Measurements from ENCODE around the gene HRAS. TPM values are rescaled to one million over a fixed set of nuclear protein-coding genes. Genes with fewer than 3 reads are reported as not detected.

HRAS gene
- total RNA-seq, 1 donor from 2014 or later: 57.0 TPM

GRCh38 chr11:499201-500076 lies 35.9 kb downstream of the HRAS start:
- intact Hi-C loops (cut with micrococcal nuclease): no loop called here

DNA sequence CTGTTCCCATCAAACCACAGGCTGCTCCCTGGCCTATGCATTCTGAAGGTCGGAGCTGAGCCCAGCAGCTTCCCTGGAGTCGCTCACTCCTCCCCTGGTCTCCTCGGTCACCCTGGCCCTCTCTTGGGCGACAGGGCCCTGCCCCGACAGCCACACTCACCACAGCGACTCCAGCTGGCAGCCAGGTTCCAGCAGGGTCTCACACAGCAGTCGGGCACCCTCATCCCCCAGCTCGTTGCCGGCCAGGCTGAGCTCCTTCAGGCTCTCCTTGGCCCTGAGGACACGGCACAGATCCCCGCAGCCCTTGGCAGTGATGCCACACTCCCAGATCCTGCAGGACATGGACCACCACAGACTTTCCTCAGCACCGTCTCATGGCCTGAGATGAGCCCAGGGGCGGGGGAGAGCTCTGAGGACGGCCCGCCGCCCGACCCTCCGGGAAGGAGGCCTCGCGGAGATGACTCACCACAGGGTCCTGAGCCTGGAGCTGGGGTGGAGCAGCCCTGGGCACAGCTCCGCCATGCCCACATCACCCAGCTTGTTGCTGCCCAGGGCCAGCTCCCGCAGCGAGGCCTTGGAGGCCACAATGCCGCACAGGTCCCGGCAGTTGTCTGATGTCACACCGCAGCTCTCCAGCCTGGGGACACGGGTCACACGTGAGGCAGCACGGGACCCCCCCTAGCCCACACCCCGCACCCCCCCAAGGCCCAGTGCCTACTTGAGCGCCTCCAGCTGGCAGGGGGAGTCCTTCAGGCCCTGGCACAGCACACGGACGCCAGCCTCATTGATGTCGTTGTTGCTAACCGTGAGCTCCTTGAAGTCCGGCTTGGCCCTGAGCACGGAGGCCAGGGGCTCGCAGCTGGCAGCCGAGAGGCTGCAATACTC lies 36.8 kb downstream of the HRAS start:
- intact Hi-C loops (cut with micrococcal nuclease): no loop called here

DNA sequence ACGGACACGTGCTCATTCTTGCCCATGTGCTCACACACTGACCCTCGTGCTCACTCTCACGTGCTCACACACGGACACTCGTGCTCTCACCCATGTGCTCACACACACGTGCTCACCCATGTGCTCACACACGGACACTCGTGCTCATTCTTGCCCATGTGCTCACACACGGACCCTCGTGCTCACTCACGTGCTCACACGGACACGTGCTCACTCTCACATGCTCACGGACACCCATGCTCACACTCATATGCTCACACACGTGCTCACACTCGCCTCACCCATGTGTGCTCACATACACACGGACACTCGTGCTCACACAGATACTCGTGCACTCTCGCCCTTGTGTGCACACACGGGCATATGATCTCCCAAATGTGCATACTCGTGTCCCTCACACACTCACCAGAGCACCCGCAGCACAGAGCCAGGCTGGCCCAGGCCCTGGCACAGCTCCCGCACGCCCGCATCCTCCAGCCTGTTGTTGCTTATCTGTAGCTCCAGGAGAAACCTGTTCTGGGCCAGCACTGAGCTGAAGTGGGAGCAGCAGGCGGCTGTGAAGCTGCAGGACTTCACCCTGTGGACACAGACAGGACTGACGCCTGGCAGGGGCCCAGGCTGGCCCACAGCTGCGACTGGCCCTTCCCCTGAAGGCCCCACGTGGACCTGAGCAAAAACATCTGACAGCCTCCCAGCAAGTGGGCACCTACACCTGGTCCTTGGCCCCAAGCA lies 37.6 kb downstream of the HRAS start:
- intact Hi-C loops (cut with micrococcal nuclease): no loop called here

DNA sequence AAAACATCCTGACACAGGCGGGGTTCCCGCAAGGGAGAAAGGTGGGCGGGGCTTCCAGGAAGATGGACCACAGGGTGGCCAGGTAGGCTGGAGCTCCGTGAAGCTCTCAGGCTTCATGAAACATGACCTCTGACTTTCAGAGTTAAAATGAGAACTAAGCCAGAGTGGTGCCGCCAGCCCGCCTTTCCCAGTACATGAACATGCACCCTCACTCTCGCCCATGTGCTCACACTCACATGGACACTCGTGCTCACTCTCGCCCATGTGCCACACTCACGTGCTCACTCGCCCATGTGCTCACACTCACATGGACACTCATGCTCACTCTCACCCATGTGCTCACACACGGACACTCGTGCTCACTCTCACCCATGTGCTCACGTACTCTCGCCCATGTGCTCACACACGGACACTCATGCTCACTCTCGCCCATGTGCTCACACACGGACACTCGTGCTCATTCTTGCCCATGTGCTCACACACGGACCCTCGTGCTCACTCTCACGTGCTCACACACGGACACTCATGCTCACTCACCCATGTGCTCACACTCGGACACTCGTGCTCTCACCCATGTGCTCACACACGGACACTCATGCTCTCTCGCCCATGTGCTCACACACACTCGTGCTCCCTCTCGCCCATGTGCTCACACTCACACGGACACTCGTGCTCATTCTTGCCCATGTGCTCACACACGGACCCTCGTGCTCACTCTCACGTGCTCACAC lies 38.4 kb downstream of the HRAS start:
- intact Hi-C loops (cut with micrococcal nuclease): no loop called here

DNA sequence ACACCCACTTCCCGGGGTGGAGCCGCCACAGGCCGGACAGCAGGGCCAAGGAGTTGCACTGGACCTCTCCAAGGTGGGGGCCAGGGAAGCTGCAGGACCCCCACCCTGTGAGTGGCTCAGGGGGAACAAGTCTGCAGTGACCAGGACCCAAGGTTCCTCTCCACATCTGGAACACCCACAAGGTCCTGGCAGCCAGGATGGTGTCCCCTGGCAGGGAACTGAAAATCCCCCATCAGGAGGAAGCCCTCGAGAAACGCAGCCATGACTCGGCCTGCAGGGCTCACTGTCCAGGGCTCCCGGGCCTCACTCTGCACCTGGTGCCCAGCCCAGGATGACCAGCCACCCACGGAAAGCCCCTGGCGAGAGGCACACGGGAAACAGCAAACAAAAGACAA lies 39.8 kb downstream of the HRAS start:
- intact Hi-C loops (cut with micrococcal nuclease): no loop called here

- intact Hi-C loops (cut with micrococcal nuclease): no loop called here
Observed at GRCh38 chr11:494761-495536, 40.4 kb downstream of the HRAS start.

DNA sequence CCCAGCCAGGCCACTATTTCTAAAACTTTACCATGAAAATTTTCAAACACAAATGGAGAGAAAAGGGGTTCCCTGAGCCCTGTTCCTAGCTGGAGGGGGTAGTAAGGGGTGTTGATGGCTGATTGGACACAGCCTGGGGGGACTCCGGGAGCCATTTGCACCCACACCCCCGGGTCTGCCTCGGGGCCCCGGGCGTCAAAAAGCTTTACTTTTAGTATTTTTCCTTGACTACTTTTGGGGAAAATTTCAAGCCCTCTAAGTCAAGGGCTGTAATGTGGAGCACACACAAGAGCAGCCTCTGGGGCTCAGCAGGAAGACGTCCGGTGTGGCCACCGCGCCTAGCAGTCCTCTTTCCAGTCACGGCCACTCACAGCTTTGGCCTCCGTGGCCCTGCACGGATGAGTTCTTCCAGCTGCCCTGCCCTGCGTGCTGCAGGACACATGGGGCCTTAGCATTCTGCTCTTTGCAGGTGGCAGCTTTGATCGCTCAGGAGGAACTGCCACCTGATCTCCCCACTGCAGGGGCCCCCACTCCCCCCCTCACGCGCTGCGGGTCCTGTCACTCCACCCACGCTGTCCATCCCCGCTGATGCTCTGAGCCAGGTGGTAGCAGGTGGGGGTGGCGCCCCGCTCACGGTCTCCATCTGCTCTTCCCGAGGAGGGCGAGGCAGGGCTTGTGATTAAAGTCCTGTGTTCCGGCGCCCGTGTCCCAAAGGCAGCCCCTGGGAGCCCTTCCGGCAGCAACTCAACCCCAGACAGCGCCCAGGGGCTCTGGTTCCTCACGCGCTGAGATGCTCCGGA lies 42.7 kb downstream of the HRAS start:
- intact Hi-C loops (cut with micrococcal nuclease): no loop called here

GRCh38 chr11:491358-491757 lies 44.0 kb downstream of the HRAS start:
- intact Hi-C loops (cut with micrococcal nuclease): no loop called here

DNA sequence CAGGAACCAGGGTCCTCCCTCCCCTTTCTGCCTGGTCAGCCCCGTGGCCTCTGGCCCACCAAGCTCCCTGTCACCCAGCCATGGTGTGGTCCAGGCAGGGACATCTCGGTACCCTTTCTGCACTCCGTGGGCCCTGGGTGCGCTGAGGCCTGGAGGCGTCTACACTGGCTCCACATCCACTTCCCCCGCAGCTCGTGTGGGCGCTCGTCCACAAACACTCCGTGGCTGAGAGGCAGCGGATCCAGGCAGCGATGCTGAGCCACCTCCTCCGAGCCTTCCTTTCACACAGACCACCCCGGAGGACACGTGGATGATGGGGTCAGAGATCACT lies 44.5 kb downstream of the HRAS start:
- intact Hi-C loops (cut with micrococcal nuclease): no loop called here

GRCh38 chr11:490186-490929 lies 45.0 kb downstream of the HRAS start:
- intact Hi-C loops (cut with micrococcal nuclease): no loop called here

DNA sequence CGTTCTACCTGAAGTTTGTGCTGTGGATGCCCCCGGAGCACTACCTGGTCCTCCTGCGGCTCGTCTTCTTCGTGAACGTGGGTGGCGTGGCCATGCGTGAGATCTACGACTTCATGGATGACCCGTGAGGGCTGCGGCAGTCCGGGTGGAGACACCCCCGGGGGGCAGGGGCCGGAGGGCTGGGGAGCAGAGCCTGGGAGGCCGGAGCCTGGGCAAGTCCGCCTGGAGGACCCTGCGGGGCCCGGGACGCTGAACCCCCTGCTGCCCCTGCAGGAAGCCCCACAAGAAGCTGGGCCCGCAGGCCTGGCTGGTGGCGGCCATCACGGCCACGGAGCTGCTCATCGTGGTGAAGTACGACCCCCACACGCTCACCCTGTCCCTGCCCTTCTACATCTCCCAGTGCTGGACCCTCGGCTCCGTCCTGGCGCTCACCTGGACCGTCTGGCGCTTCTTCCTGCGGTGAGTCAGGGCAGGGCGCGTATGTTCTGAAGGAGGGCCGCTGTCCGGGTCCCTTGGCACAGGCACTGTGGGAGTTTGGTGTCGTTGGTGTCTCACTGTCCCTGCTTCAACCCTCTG lies 45.7 kb downstream of the HRAS start:
- intact Hi-C loops (cut with micrococcal nuclease): no loop called here

- intact Hi-C loops (cut with micrococcal nuclease): no loop called here
Observed at GRCh38 chr11:488992-489391, 46.4 kb downstream of the HRAS start.

GRCh38 chr11:488579-488978 lies 46.8 kb downstream of the HRAS start:
- intact Hi-C loops (cut with micrococcal nuclease): no loop called here

- intact Hi-C loops (cut with micrococcal nuclease): no loop called here
Observed at GRCh38 chr11:488062-488461, 47.3 kb downstream of the HRAS start.

GRCh38 chr11:487571-488021 lies 47.8 kb downstream of the HRAS start:
- intact Hi-C loops (cut with micrococcal nuclease): no loop called here

GRCh38 chr11:486189-486588 lies 49.2 kb downstream of the HRAS start:
- intact Hi-C loops (cut with micrococcal nuclease): no loop called here

DNA sequence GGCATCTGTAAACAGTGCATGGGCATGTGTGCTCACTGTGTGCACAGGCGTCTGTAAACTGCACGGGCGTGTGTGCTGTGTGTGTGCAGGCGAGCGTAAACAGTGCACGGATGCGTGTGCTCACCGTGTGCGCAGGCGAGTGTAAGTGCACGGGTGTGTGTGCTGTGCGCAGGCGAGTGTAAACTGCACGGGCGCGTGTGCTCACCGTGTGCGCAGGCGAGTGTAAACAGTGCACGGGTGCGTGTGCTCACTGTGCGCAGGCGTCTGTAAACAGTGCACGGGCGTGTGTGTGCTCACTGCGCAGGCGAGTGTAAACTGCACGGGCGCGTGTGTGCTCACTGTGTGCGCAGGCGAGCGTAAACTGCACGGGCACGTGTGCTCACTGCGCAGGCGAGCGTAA lies 50.8 kb downstream of the HRAS start:
- intact Hi-C loops (cut with micrococcal nuclease): no loop called here
